HepG2 (cell line): Measurements from ENCODE around the gene AUNIP. TPM values are rescaled to one million over a fixed set of nuclear protein-coding genes. Genes with fewer than 3 reads are reported as not detected.
A peak's percentile ranks its signal among the peaks of the same experiment; 100 is the strongest.

Experiments
- ATM ChIP-seq: fragments of 450-650 bp; IDR thresholded peaks from 2 replicates; pipeline ENCODE4 v1.7.1; 2017; ENCODE audit warnings: mild to moderate bottlenecking, borderline replicate concordance
- DPF2 ChIP-seq: sonication (generic); formaldehyde crosslinking; IDR thresholded peaks from 2 replicates; pipeline ENCODE4 v1.4.0; 2020; ENCODE audit warnings: mild to moderate bottlenecking, low read depth, missing genetic modification reagents, borderline replicate concordance
- EHMT2 ChIP-seq: fragments of 200-600 bp; sonication (generic); IDR thresholded peaks from 2 replicates; pipeline ENCODE4 v1.7.0; 2017; ENCODE audit warnings: antibody characterized with exemption, low read depth, low read length, borderline replicate concordance
- MAZ ChIP-seq, 2 experiments: sonication (generic) in 1 of 2; formaldehyde crosslinking in 1 of 2; IDR thresholded peaks; 2 replicates each; pipeline versions ENCODE4 v1.5.0 to v1.6.1; 2012 to 2020; ENCODE audit warnings: low read depth in 2 of 2, mild to moderate bottlenecking in 2 of 2, borderline replicate concordance in 1 of 2, improper control_type of control experiment in 1 of 2, low read length in 1 of 2, missing genetic modification reagents in 1 of 2, moderate library complexity in 1 of 2
- NRL ChIP-seq: sonication (generic); formaldehyde crosslinking; IDR thresholded peaks from 2 replicates; pipeline ENCODE4 v1.5.0; 2020; ENCODE audit warnings: missing genetic modification reagents, mild to moderate bottlenecking, moderate library complexity, borderline replicate concordance
- RELA ChIP-seq: sonication (generic); formaldehyde crosslinking; IDR thresholded peaks from 2 replicates; pipeline ENCODE4 v1.4.0; 2020; ENCODE audit warnings: missing genetic modification reagents
- SOX5 ChIP-seq: IDR thresholded peaks from 2 replicates; pipeline ENCODE4 v1.6.1; 2016; ENCODE audit warnings: borderline replicate concordance
- SP140L ChIP-seq: sonication (generic); formaldehyde crosslinking; IDR thresholded peaks from 2 replicates; pipeline ENCODE4 v1.4.0; 2020; ENCODE audit warnings: missing genetic modification reagents, borderline replicate concordance
- TBX3 ChIP-seq: fragments of 450-650 bp; IDR thresholded peaks from 2 replicates; pipeline ENCODE4 v1.6.1; 2017; ENCODE audit warnings: antibody characterized with exemption, mild to moderate bottlenecking, inconsistent platforms, borderline replicate concordance
- TMF1 ChIP-seq: sonication (generic); formaldehyde crosslinking; IDR thresholded peaks from 2 replicates; pipeline ENCODE4 v1.8.1; 2022; ENCODE audit warnings: low read depth, missing genetic modification reagents
- ZBTB3 ChIP-seq: sonication (generic); formaldehyde crosslinking; IDR thresholded peaks from 2 replicates; pipeline ENCODE4 v1.4.0; 2020; ENCODE audit warnings: low read depth, mild to moderate bottlenecking, moderate library complexity, missing genetic modification reagents, borderline replicate concordance
- polyA plus RNA-seq, 8 experiments: library from polyadenylated mRNA; depleted of rRNA in 3 of 8; stranded (reverse) in 7 of 8; unstranded in 1 of 8; fragments of >200 nt; fragmentation: Illumina TruSeq in 4 of 8; extraction: Trizol in 4 of 8; gene quantifications; 2 replicates each; pipeline versions ENCODE4 v1.2.1 to v1.2.3, GENCODE V29; 2011 to 2016; ENCODE audit warnings: low read depth in 4 of 8, missing spikeins in 1 of 8, mixed read lengths in 1 of 8; ENCODE audit not compliant: insufficient read depth in 1 of 8
- total RNA-seq, 5 experiments: library from RNA; depleted of rRNA; stranded (reverse); fragments of >200 nt; fragmentation: Illumina TruSeq; extraction: Trizol; gene quantifications; 2 replicates each; pipeline ENCODE4 v1.2.3, GENCODE V29; 2016; ENCODE audit warnings: low read depth in 1 of 5
- TF ChIP-seq, protein P1 (sequence below): sonication (generic); formaldehyde crosslinking; IDR thresholded peaks from 2 replicates; pipeline ENCODE4 v1.4.0; 2020; ENCODE audit warnings: missing genetic modification reagents
- TF ChIP-seq, protein P2 (sequence below): IDR thresholded peaks from 2 replicates; pipeline ENCODE4 v1.6.1; 2016; ENCODE audit warnings: low read depth, control low read depth
- TF ChIP-seq, protein P3 (sequence below): sonication (generic); formaldehyde crosslinking; IDR thresholded peaks from 2 replicates; pipeline ENCODE4 v1.8.0; 2022; ENCODE audit warnings: missing genetic modification reagents, low read depth, mild to moderate bottlenecking, borderline replicate concordance
- TF ChIP-seq, protein P4 (sequence below): sonication (generic); formaldehyde crosslinking; IDR thresholded peaks from 2 replicates; pipeline ENCODE4 v1.4.0; 2020; ENCODE audit warnings: mild to moderate bottlenecking, missing genetic modification reagents
- TF ChIP-seq, protein P5 (sequence below): sonication (generic); formaldehyde crosslinking; IDR thresholded peaks from 2 replicates; pipeline ENCODE4 v1.4.0; 2020; ENCODE audit warnings: missing genetic modification reagents
- TF ChIP-seq, protein P6 (sequence below): sonication (generic); formaldehyde crosslinking; IDR thresholded peaks from 2 replicates; pipeline ENCODE4 v1.9.0; 2022; ENCODE audit warnings: low read depth, missing genetic modification reagents

The AUNIP gene
- total and polyA plus RNA-seq, 2 of the 13 experiments (the other 11 are each of a cell fraction or from before 2014, with no cell fraction given): 3.8 to 12.3 TPM

DNA sequence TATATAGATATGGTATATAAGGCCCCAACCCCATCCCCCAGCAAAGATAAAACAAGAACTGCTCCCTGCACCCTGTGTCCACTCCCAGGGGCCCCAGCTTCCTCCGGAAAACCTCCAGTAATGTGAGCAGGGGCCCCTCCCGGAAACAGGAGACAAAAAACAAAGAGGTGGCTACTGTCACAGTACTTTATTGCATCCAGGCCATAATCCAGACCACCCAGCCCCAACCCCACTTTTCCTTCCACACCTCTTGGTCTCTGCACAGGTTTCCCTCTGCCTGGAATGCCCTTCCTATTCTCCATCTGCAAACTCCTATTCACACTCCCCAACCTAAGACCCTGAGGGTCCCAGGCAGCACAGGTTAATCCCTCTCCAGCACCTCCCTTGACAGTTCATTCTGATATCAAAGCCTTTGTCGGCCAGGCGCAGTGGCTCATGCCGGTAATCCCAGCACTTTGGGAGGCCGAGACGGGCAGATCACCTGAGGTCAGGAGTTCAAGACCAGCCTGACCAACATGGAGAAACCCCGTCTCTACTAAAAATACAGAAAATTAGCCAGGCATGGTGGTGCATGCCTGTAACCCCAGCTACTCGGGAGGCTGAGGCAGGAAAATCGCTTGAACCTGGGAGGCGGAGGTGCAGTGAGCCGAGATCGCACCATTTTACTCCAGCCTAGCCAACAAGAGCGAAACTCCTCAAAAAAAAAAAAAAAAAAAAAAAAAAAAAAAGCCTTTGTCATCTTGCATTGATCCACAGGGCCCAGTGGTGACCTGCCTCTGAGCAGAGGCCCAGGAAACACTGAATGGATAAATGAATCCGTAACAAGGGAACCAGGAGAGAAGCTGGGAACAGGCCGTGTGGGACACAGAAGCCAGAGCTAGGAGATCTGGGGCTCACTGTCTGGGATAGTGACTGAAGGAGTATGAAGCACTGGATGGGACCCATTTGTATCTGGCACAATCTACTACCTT, 2.3 kb upstream of the AUNIP start (continued):
- TF ChIP-seq, protein P1, sequence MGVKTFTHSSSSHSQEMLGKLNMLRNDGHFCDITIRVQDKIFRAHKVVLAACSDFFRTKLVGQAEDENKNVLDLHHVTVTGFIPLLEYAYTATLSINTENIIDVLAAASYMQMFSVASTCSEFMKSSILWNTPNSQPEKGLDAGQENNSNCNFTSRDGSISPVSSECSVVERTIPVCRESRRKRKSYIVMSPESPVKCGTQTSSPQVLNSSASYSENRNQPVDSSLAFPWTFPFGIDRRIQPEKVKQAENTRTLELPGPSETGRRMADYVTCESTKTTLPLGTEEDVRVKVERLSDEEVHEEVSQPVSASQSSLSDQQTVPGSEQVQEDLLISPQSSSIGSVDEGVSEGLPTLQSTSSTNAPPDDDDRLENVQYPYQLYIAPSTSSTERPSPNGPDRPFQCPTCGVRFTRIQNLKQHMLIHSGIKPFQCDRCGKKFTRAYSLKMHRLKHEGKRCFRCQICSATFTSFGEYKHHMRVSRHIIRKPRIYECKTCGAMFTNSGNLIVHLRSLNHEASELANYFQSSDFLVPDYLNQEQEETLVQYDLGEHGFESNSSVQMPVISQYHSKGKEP (CRISPR knock-in tag): no peak
- TF ChIP-seq ZBTB3 (CRISPR knock-in tag) (0 out of 2 replicates have a peak, but pooled peaks have one; percentile 34), TBX3 (peak; percentile 51; the same call in 1 of the 2 replicates), RELA (CRISPR knock-in tag) (no peak), ATM (no peak), TMF1 (CRISPR knock-in tag) (no peak), SOX5 (CRISPR knock-in tag) (peak; percentile 77), SP140L (CRISPR knock-in tag) (0 out of 2 replicates have a peak, but pooled peaks have one; percentile 45), EHMT2 (no peak), DPF2 (CRISPR knock-in tag) (peak; percentile 68; the same call in 1 of the 2 replicates), MAZ (IDR thresholded peaks at IDR 0.05; ENCODE audit: borderline replicate concordance, low read depth, low read length) (no peak), MAZ (CRISPR knock-in tag; IDR thresholded peaks at IDR 0.05; ENCODE audit: low read depth) (no peak), NRL (no peak)
- TF ChIP-seq, protein P2, sequence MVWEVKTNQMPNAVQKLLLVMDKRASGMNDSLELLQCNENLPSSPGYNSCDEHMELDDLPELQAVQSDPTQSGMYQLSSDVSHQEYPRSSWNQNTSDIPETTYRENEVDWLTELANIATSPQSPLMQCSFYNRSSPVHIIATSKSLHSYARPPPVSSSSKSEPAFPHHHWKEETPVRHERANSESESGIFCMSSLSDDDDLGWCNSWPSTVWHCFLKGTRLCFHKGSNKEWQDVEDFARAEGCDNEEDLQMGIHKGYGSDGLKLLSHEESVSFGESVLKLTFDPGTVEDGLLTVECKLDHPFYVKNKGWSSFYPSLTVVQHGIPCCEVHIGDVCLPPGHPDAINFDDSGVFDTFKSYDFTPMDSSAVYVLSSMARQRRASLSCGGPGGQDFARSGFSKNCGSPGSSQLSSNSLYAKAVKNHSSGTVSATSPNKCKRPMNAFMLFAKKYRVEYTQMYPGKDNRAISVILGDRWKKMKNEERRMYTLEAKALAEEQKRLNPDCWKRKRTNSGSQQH (CRISPR knock-in tag): no peak
- TF ChIP-seq, protein P3, sequence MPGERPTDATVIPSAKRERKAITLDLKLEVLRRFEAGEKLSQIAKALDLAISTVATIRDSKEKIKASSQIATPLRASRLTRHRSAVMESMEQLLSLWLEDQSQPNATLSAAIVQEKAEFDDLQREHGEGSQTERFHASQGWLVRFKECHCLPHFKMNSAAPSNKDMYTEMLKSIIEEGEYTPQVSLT: no peak
- TF ChIP-seq, protein P4, sequence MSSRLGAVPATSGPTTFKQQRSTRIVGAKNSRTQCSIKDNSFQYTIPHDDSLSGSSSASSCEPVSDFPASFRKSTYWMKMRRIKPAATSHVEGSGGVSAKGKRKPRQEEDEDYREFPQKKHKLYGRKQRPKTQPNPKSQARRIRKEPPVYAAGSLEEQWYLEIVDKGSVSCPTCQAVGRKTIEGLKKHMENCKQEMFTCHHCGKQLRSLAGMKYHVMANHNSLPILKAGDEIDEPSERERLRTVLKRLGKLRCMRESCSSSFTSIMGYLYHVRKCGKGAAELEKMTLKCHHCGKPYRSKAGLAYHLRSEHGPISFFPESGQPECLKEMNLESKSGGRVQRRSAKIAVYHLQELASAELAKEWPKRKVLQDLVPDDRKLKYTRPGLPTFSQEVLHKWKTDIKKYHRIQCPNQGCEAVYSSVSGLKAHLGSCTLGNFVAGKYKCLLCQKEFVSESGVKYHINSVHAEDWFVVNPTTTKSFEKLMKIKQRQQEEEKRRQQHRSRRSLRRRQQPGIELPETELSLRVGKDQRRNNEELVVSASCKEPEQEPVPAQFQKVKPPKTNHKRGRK (CRISPR knock-in tag): no peak
- TF ChIP-seq, protein P5, sequence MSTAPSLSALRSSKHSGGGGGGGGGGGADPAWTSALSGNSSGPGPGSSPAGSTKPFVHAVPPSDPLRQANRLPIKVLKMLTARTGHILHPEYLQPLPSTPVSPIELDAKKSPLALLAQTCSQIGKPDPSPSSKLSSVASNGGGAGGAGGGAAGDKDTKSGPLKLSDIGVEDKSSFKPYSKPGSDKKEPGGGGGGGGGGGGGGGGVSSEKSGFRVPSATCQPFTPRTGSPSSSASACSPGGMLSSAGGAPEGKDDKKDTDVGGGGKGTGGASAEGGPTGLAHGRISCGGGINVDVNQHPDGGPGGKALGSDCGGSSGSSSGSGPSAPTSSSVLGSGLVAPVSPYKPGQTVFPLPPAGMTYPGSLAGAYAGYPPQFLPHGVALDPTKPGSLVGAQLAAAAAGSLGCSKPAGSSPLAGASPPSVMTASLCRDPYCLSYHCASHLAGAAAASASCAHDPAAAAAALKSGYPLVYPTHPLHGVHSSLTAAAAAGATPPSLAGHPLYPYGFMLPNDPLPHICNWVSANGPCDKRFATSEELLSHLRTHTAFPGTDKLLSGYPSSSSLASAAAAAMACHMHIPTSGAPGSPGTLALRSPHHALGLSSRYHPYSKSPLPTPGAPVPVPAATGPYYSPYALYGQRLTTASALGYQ: no peak
- TF ChIP-seq, protein P6, sequence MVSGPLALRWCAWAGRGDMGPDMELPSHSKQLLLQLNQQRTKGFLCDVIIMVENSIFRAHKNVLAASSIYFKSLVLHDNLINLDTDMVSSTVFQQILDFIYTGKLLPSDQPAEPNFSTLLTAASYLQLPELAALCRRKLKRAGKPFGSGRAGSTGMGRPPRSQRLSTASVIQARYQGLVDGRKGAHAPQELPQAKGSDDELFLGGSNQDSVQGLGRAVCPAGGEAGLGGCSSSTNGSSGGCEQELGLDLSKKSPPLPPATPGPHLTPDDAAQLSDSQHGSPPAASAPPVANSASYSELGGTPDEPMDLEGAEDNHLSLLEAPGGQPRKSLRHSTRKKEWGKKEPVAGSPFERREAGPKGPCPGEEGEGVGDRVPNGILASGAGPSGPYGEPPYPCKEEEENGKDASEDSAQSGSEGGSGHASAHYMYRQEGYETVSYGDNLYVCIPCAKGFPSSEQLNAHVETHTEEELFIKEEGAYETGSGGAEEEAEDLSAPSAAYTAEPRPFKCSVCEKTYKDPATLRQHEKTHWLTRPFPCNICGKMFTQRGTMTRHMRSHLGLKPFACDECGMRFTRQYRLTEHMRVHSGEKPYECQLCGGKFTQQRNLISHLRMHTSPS (CRISPR knock-in tag): no peak
